ENCODE data around the gene NFIB.

The NFIB gene

GRCh38 chr9:14353222-14354056, 39.5 kb upstream of the NFIB start:
- peak; percentile 83 for TF ChIP-seq CTCF (IDR thresholded peaks at IDR 0.05; ENCODE audit: borderline replicate concordance, insufficient read depth, low read depth, low read length)
- no peak overlapping the region for H3K4me3 ChIP-seq (ENCODE audit: low read depth, low read length)

- no peak for TF ChIP-seq CTCF (IDR thresholded peaks at IDR 0.05; ENCODE audit: borderline replicate concordance, insufficient read depth, low read depth, low read length)
- no peak overlapping the region for H3K4me3 ChIP-seq (ENCODE audit: low read depth, low read length)
These were observed 38.6 kb upstream of the NFIB start for GRCh38 chr9:14352503-14352902.

GRCh38 chr9:14351221-14351836, 37.4 kb upstream of the NFIB start:
- no peak overlapping the region for H3K4me3 ChIP-seq (ENCODE audit: low read depth, low read length)
- TF ChIP-seq CTCF (IDR thresholded peaks at IDR 0.05; ENCODE audit: borderline replicate concordance, insufficient read depth, low read depth, low read length), result no peak

GRCh38 chr9:14350754-14351153, 36.8 kb upstream of the NFIB start:
- no peak overlapping the region for H3K4me3 ChIP-seq (ENCODE audit: low read depth, low read length)
- TF ChIP-seq CTCF (IDR thresholded peaks at IDR 0.05; ENCODE audit: borderline replicate concordance, insufficient read depth, low read depth, low read length), result no peak

- no peak overlapping the region for H3K4me3 ChIP-seq (ENCODE audit: low read depth, low read length)
- TF ChIP-seq CTCF (IDR thresholded peaks at IDR 0.05; ENCODE audit: borderline replicate concordance, insufficient read depth, low read depth, low read length), result no peak
These were observed 36.4 kb upstream of the NFIB start for GRCh38 chr9:14350349-14350728.

- no peak overlapping the region for H3K4me3 ChIP-seq (ENCODE audit: low read depth, low read length)
- no peak for TF ChIP-seq CTCF (IDR thresholded peaks at IDR 0.05; ENCODE audit: borderline replicate concordance, insufficient read depth, low read depth, low read length)
These were observed 35.8 kb upstream of the NFIB start for GRCh38 chr9:14349447-14350348.
